SK-N-SH (cell line): ENCODE results near the gene SH3D21. TPM values are rescaled to one million over a fixed set of nuclear protein-coding genes. Genes with fewer than 3 reads are reported as not detected.

Experiments
- CTCF ChIA-PET: fragments of 300-600, 350-600 bp; formaldehyde crosslinking; extraction: SDS; loops from one replicate; lab custom pipeline; 2021; lab: Yijun Ruan, JAX
- POLR2A ChIA-PET: fragments of 350-600 bp; sonication (Branson Sonifier 250); formaldehyde crosslinking; extraction: SDS; loops from one replicate; lab custom pipeline; 2020; ENCODE audit warnings: antibody characterized with exemption, inconsistent platforms; lab: Yijun Ruan, JAX
- DNase-seq: peaks from one replicate; pipeline ENCODE4 v3.0.0; 2012
- H2AFZ ChIP-seq: fragments of 200-600 bp; sonication (generic); 2 replicates; pipeline ENCODE4 v1.8.1; 2016; ENCODE audit warnings: antibody characterized with exemption, mild to moderate bottlenecking, low read depth
- H3F3A ChIP-seq: fragments of 200-600 bp; sonication (generic); replicated peaks from 2 replicates; pipeline ENCODE3; 2016; ENCODE audit warnings: antibody characterized with exemption, mild to moderate bottlenecking; ENCODE audit not compliant: insufficient read depth
- H3K27ac ChIP-seq, 2 experiments: fragments of 200-500 bp in 1 of 2; fragments of 200-600 bp in 1 of 2; sonication (Bioruptor generic) in 1 of 2; sonication (generic), shearing (Covaris generic) in 1 of 2; 2 replicates each; pipeline versions ENCODE4 v1.5.1 to v1.6.1; 2014 to 2016; ENCODE audit warnings: low read depth in 2 of 2, inconsistent platforms in 1 of 2, low read length in 1 of 2, mild to moderate bottlenecking in 1 of 2, mixed read lengths in 1 of 2
- H3K27me3 ChIP-seq: fragments of 200-600 bp; sonication (generic), shearing (Covaris generic); 2 replicates; pipeline ENCODE4 v1.6.1; 2016; ENCODE audit warnings: mixed run types; ENCODE audit not compliant: insufficient read depth
- H3K36me3 ChIP-seq, 2 experiments: fragments of 200-500 bp in 1 of 2; fragments of 200-600 bp in 1 of 2; sonication (Bioruptor generic) in 1 of 2; sonication (generic) in 1 of 2; replicated peaks in 1 of 2; 2 replicates each; pipeline versions ENCODE3 to v1.5.1; 2014 to 2016; ENCODE audit warnings: low read length in 1 of 2, mild to moderate bottlenecking in 1 of 2; ENCODE audit not compliant: insufficient read depth in 2 of 2, control insufficient read depth in 1 of 2
- H3K4me1 ChIP-seq, 2 experiments: fragments of 200-500 bp in 1 of 2; fragments of 200-600 bp in 1 of 2; sonication (Bioruptor generic) in 1 of 2; sonication (generic), shearing (Covaris generic) in 1 of 2; 2 replicates each; pipeline versions ENCODE4 v1.5.1 to v1.6.1; 2014 to 2016; ENCODE audit warnings: low read depth in 1 of 2, low read length in 1 of 2, mixed run types in 1 of 2; ENCODE audit not compliant: insufficient read depth in 2 of 2, control insufficient read depth in 1 of 2
- H3K4me2 ChIP-seq: fragments of 200-600 bp; sonication (generic), shearing (Covaris generic); 2 replicates; pipeline ENCODE4 v1.6.1; 2017; ENCODE audit warnings: mixed run types
- H3K4me3 ChIP-seq, 2 experiments: fragments of 200-500 bp in 1 of 2; fragments of 200-600 bp in 1 of 2; sonication (Bioruptor generic) in 1 of 2; sonication (generic), shearing (Covaris generic) in 1 of 2; 2 replicates each; pipeline versions ENCODE4 v1.5.1 to v1.8.1; 2014 to 2016; ENCODE audit warnings: low read depth in 2 of 2, inconsistent platforms in 1 of 2, low read length in 1 of 2, mild to moderate bottlenecking in 1 of 2, mixed read lengths in 1 of 2, moderate library complexity in 1 of 2
- H3K79me2 ChIP-seq: fragments of 200-600 bp; sonication (generic); 2 replicates; pipeline ENCODE4 v1.8.1; 2017; ENCODE audit warnings: mild to moderate bottlenecking; ENCODE audit not compliant: insufficient read depth
- H3K9ac ChIP-seq: fragments of 200-600 bp; sonication (generic); 2 replicates; pipeline ENCODE4 v1.6.1; 2017; ENCODE audit warnings: mixed run types
- H3K9me2 ChIP-seq: fragments of 200-600 bp; sonication (generic); 2 replicates; pipeline ENCODE4 v1.6.1; 2017; ENCODE audit warnings: mixed run types
- H3K9me3 ChIP-seq: fragments of 200-600 bp; sonication (generic); 2 replicates; pipeline ENCODE4 v1.6.1; 2017; ENCODE audit warnings: mixed run types, mild to moderate bottlenecking, moderate library complexity
- H4K20me1 ChIP-seq: fragments of 200-600 bp; sonication (generic); 2 replicates; pipeline ENCODE4 v1.6.1; 2017; ENCODE audit warnings: mild to moderate bottlenecking, mixed run types; ENCODE audit not compliant: insufficient read depth
- CHD2 ChIP-seq: fragments of 150-350 bp; IDR thresholded peaks from 2 replicates; pipeline ENCODE4 v1.6.1; 2018; ENCODE audit warnings: low read length; ENCODE audit not compliant: partially characterized antibody
- ELF1 ChIP-seq: IDR thresholded peaks from 2 replicates; pipeline ENCODE4 v1.4.0; 2012
- EP300 ChIP-seq, 2 experiments: IDR thresholded peaks; 2 replicates each; pipeline versions ENCODE4 v1.4.0 to v1.6.1; 2012; ENCODE audit warnings: borderline replicate concordance in 1 of 2, low read depth in 1 of 2, low read length in 1 of 2
- EZH2phosphoT487 ChIP-seq: fragments of 200-600 bp; sonication (generic); IDR thresholded peaks from 2 replicates; pipeline ENCODE4 v1.6.1; 2017; ENCODE audit warnings: low read depth, mixed run types, mild to moderate bottlenecking, antibody characterized with exemption, moderate library complexity, borderline replicate concordance
- FOXJ3 ChIP-seq: sonication (generic); formaldehyde crosslinking; IDR thresholded peaks from 2 replicates; pipeline ENCODE4 v1.5.1; 2020; ENCODE audit warnings: mild to moderate bottlenecking, missing genetic modification reagents
- FOXM1 ChIP-seq: IDR thresholded peaks from 2 replicates; pipeline ENCODE4 v1.4.0; 2012; ENCODE audit warnings: low read depth, mild to moderate bottlenecking
- GABPA ChIP-seq: IDR thresholded peaks from 2 replicates; pipeline ENCODE4 v1.4.0; 2012; ENCODE audit warnings: low read depth, mild to moderate bottlenecking
- GATA2 ChIP-seq: sonication (generic); formaldehyde crosslinking; IDR thresholded peaks from 2 replicates; pipeline ENCODE4 v1.5.0; 2020; ENCODE audit warnings: mild to moderate bottlenecking, missing genetic modification reagents
- JUND ChIP-seq: IDR thresholded peaks from 2 replicates; pipeline ENCODE4 v1.4.0; 2012
- MXI1 ChIP-seq: IDR thresholded peaks from 2 replicates; pipeline ENCODE4 v1.6.1; 2012; ENCODE audit warnings: mild to moderate bottlenecking, low read depth, low read length, improper control_type of control experiment
- NFIC ChIP-seq: IDR thresholded peaks from 2 replicates; pipeline ENCODE4 v1.4.0; 2012; ENCODE audit warnings: borderline replicate concordance
- NRF1 ChIP-seq: IDR thresholded peaks from 2 replicates; pipeline ENCODE4 v1.6.1; 2012; ENCODE audit warnings: low read depth, mild to moderate bottlenecking, low read length
- POLR2AphosphoS5 ChIP-seq: IDR thresholded peaks from 2 replicates; pipeline ENCODE4 v1.6.1; 2012; ENCODE audit warnings: low read depth, low read length
- RAD21 ChIP-seq: IDR thresholded peaks from 2 replicates; pipeline ENCODE4 v1.6.1; 2012; ENCODE audit warnings: mild to moderate bottlenecking, low read length
- RCOR1 ChIP-seq: fragments of 150-350 bp; IDR thresholded peaks from 2 replicates; pipeline ENCODE4 v1.6.1; 2017; ENCODE audit warnings: antibody characterized with exemption, low read length
- RFX5 ChIP-seq: IDR thresholded peaks from 2 replicates; pipeline ENCODE4 v1.6.1; 2012; ENCODE audit warnings: mild to moderate bottlenecking, improper control_type of control experiment, low read length
- RXRA ChIP-seq: IDR thresholded peaks from 2 replicates; pipeline ENCODE4 v1.4.0; 2012; ENCODE audit warnings: low read depth, mild to moderate bottlenecking, borderline replicate concordance
- SIN3A ChIP-seq: IDR thresholded peaks from 2 replicates; pipeline ENCODE4 v1.6.1; 2012; ENCODE audit warnings: low read depth, mild to moderate bottlenecking, low read length, moderate library complexity, borderline replicate concordance
- TAF1 ChIP-seq: IDR thresholded peaks from 2 replicates; pipeline ENCODE4 v1.6.1; 2012; ENCODE audit warnings: low read depth, mild to moderate bottlenecking, low read length, moderate library complexity, borderline replicate concordance
- WGBS: methylation state at CpG from one replicate; pipeline ENCODE4 v1.1.6; 2017; ENCODE audit warnings: low lambda C conversion rate; 5-methylcytosine and 5-hydroxymethylcytosine counted together
- polyA plus RNA-seq, 3 experiments: library from polyadenylated mRNA; depleted of rRNA; stranded (reverse); fragments of >200 nt; gene quantifications; 2 replicates each; pipeline ENCODE4 v1.2.3, GENCODE V29; 2012
- TF ChIP-seq, protein P1 (sequence below): IDR thresholded peaks from 2 replicates; pipeline ENCODE4 v1.6.1; 2012; ENCODE audit warnings: mild to moderate bottlenecking, low read depth, low read length, moderate library complexity
- TF ChIP-seq, protein P2 (sequence below): IDR thresholded peaks from 2 replicates; pipeline ENCODE4; 2012
- TF ChIP-seq, protein P3 (sequence below): fragments of 150-350 bp; IDR thresholded peaks from 2 replicates; pipeline ENCODE4 v1.6.1; 2016; ENCODE audit warnings: mild to moderate bottlenecking, low read depth, low read length
- TF ChIP-seq, protein P4 (sequence below): IDR thresholded peaks from 2 replicates; pipeline ENCODE4 v1.4.0; 2012; ENCODE audit warnings: low read depth
- TF ChIP-seq, protein P5 (sequence below): fragments of 150-350 bp; IDR thresholded peaks from 2 replicates; pipeline ENCODE4 v1.6.1; 2017; ENCODE audit warnings: antibody characterized with exemption, low read length, low read depth, borderline replicate concordance

The SH3D21 gene
- polyA plus RNA-seq, 1 of the 3 experiments (the other 2 are of a cell fraction), result 1.6 TPM

DNA sequence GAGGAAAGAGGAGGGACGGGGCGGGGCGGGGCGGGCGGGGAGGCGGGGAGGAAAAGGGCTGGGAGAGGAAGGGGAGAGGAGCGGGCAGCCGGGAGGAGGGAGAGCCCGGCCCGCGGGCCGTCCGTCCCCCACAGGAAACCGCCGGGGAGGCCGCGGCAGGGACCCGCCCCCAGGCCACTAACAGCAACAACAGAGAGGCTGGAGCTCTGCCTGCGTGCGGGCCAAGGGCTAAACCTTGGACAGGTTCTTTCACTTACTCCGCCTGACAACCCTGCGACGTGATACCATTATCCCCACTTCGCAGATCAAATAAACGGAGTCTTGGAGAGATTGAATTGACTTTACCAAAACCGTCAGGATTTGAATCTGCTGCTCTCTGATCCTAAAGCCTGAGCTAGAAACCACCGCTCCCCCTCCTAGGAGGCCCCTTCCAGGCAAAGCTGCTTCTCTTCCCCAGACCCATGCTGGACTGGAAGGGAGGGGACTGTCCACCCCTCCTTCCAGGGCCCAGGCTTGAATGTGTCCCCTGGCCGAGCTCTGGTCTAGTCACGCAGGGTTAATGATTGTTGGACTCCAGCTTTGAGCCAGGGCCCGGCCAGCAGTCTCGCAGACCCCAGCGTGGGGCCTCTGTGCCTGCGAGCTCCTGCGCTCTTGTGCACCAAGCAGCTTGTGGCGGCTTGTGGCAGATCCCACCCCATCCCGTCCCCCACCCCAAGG, 17.6 kb downstream of the SH3D21 start, which contains the start of gene EVA1B:
Gene EVA1B (minus strand): TSS at position 10 of the 717 bp plus-strand sequence. CDS start 608 bp downstream, outside the sequence.
- Histone ChIP-seq H3K4me2 (peak within 1 kb of the TSS; percentile 90), H3K27ac (peak within 1 kb of the TSS; percentile 62 to 70), H2AFZ (0 out of 2 replicates have a peak within 1 kb of the TSS, but pooled peaks have one; percentile 65), H3K36me3 (peaks cover 0 to 6% of the 10 kb centered on the region in 2 experiments), H3F3A (peaks cover 5% of the 10 kb centered on the region), H3K9me2 (no peaks in the 10 kb centered on the region), H4K20me1 (0 out of 2 replicates have a peak, but pooled peaks cover 3% of the 10 kb centered on the region), H3K4me1 (peaks cover 9 to 24% of the 10 kb centered on the region in 2 experiments; a peak in 1 of 4 replicates), H3K4me3 (peak within 1 kb of the TSS; percentile 78), H3K9ac (peak within 1 kb of the TSS; percentile 83), H3K79me2 (peaks cover 18% of the 10 kb centered on the region; the same call in 1 of the 2 replicates), H3K27me3 (no peaks in the 10 kb centered on the region), H3K9me3 (no peaks in the 10 kb centered on the region)
- ChIA-PET CTCF (interaction anchor here (0.6 to 5.7 kb wide), 8 partner anchors 17 to 96 kb away, joined by 3 to 29 read pairs (median 5); no protein-coding TSS in a partner anchor), POLR2A (interaction anchor here (0.6 to 1.2 kb wide), 3 partner anchors 34 to 99 kb away, joined by 3 read pairs; partner anchors contain the start of gene THRAP3)
- WGBS, result 27% methylated on average over 16 of the region's 36 CpGs
- TF ChIP-seq FOXM1, result no peak
- TF ChIP-seq RCOR1, result no peak
- TF ChIP-seq, protein P1, sequence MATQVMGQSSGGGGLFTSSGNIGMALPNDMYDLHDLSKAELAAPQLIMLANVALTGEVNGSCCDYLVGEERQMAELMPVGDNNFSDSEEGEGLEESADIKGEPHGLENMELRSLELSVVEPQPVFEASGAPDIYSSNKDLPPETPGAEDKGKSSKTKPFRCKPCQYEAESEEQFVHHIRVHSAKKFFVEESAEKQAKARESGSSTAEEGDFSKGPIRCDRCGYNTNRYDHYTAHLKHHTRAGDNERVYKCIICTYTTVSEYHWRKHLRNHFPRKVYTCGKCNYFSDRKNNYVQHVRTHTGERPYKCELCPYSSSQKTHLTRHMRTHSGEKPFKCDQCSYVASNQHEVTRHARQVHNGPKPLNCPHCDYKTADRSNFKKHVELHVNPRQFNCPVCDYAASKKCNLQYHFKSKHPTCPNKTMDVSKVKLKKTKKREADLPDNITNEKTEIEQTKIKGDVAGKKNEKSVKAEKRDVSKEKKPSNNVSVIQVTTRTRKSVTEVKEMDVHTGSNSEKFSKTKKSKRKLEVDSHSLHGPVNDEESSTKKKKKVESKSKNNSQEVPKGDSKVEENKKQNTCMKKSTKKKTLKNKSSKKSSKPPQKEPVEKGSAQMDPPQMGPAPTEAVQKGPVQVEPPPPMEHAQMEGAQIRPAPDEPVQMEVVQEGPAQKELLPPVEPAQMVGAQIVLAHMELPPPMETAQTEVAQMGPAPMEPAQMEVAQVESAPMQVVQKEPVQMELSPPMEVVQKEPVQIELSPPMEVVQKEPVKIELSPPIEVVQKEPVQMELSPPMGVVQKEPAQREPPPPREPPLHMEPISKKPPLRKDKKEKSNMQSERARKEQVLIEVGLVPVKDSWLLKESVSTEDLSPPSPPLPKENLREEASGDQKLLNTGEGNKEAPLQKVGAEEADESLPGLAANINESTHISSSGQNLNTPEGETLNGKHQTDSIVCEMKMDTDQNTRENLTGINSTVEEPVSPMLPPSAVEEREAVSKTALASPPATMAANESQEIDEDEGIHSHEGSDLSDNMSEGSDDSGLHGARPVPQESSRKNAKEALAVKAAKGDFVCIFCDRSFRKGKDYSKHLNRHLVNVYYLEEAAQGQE, result no peak
- TF ChIP-seq SIN3A, result no peak
- no peak for TF ChIP-seq RAD21
- no peak for TF ChIP-seq FOXJ3
- TF ChIP-seq, protein P2, sequence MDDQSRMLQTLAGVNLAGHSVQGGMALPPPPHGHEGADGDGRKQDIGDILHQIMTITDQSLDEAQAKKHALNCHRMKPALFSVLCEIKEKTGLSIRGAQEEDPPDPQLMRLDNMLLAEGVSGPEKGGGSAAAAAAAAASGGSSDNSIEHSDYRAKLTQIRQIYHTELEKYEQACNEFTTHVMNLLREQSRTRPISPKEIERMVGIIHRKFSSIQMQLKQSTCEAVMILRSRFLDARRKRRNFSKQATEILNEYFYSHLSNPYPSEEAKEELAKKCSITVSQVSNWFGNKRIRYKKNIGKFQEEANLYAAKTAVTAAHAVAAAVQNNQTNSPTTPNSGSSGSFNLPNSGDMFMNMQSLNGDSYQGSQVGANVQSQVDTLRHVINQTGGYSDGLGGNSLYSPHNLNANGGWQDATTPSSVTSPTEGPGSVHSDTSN, result no peak
- TF ChIP-seq POLR2AphosphoS5, result peak; percentile 21; the same call in 1 of the 2 replicates
- 0 out of 2 replicates have a peak, but pooled peaks have one; percentile 35 for TF ChIP-seq TAF1
- no peak for TF ChIP-seq NFIC
- TF ChIP-seq MXI1, result no peak
- no peak for TF ChIP-seq RFX5
- TF ChIP-seq, protein P3, sequence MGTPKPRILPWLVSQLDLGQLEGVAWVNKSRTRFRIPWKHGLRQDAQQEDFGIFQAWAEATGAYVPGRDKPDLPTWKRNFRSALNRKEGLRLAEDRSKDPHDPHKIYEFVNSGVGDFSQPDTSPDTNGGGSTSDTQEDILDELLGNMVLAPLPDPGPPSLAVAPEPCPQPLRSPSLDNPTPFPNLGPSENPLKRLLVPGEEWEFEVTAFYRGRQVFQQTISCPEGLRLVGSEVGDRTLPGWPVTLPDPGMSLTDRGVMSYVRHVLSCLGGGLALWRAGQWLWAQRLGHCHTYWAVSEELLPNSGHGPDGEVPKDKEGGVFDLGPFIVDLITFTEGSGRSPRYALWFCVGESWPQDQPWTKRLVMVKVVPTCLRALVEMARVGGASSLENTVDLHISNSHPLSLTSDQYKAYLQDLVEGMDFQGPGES, result no peak
- TF ChIP-seq, protein P4, sequence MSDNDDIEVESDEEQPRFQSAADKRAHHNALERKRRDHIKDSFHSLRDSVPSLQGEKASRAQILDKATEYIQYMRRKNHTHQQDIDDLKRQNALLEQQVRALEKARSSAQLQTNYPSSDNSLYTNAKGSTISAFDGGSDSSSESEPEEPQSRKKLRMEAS, result no peak
- no peak for TF ChIP-seq JUND
- TF ChIP-seq, protein P5, sequence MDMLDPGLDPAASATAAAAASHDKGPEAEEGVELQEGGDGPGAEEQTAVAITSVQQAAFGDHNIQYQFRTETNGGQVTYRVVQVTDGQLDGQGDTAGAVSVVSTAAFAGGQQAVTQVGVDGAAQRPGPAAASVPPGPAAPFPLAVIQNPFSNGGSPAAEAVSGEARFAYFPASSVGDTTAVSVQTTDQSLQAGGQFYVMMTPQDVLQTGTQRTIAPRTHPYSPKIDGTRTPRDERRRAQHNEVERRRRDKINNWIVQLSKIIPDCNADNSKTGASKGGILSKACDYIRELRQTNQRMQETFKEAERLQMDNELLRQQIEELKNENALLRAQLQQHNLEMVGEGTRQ, result no peak
- TF ChIP-seq RXRA, result no peak
- TF ChIP-seq GATA2 (CRISPR knock-in tag), result no peak
- TF ChIP-seq EP300 (IDR thresholded peaks at IDR 0.05; ENCODE audit: borderline replicate concordance in 1 of 2, low read depth in 1 of 2, low read length in 1 of 2), result no peak
- no peak for TF ChIP-seq NRF1
- TF ChIP-seq GABPA, result peak; percentile 49
- no peak for TF ChIP-seq EZH2phosphoT487
- TF ChIP-seq ELF1, result no peak
- TF ChIP-seq CHD2, result no peak
- DNase-seq, result peak; percentile 90
